Measurements from ENCODE around the gene TSPAN4. TPM values are rescaled to one million over a fixed set of nuclear protein-coding genes. Genes with fewer than 3 reads are reported as not detected.

The TSPAN4 gene
- total RNA-seq, 1 experiment from 2014 or later = 43.6 TPM

GRCh38 chr11:875769-876301 lies 33.2 kb downstream of the TSPAN4 start:
- ChIA-PET CTCF (no interaction called here), POLR2A (ENCODE audit: unreplicated experiment) (no interaction called here)
- Histone ChIP-seq H3K4me3 (no peak overlapping the region), H3K36me3 (ENCODE audit: low read depth) (no peaks in the 10 kb centered on the region), H3K27ac (no peak overlapping the region), H2AFZ (no peak overlapping the region), H3K9me2 (ENCODE audit: insufficient read depth) (no peaks in the 10 kb centered on the region), H3F3A (ENCODE audit: insufficient read depth, low read depth) (peaks cover 6% of the 10 kb centered on the region; the same call in 1 of the 2 replicates), H3K4me2 (no peak overlapping the region), H3K79me2 (ENCODE audit: low read depth) (no peaks in the 10 kb centered on the region), H4K20me1 (ENCODE audit: insufficient read depth) (peaks cover 2% of the 10 kb centered on the region), H3K4me1 (replicated peaks; ENCODE audit: insufficient read depth) (no peaks in the 10 kb centered on the region), H3K9me3 (ENCODE audit: insufficient read depth, low read depth) (no peaks in the 10 kb centered on the region), H3K27me3 (ENCODE audit: insufficient read depth, low read depth) (no peaks in the 10 kb centered on the region)
- DNase-seq = no peak
- no TSS peak for BruUV-seq (replicated peaks)
- intact Hi-C loops (cut with micrococcal nuclease; ENCODE audit: unreplicated experiment) = no loop called here
- TF ChIP-seq CTCF (conservative IDR thresholded peaks at IDR 0.05) = no peak
- TF ChIP-seq EZH2 (IDR thresholded peaks at IDR 0.05; ENCODE audit: low read depth) = no peak

- Histone ChIP-seq H3K4me2 (no peak overlapping the region), H3K27ac (no peak overlapping the region), H3K4me3 (no peak overlapping the region), H2AFZ (no peak overlapping the region), H4K20me1 (ENCODE audit: insufficient read depth) (peaks cover 2% of the 10 kb centered on the region), H3K9me3 (ENCODE audit: insufficient read depth, low read depth) (no peaks in the 10 kb centered on the region), H3K9me2 (ENCODE audit: insufficient read depth) (no peaks in the 10 kb centered on the region), H3K36me3 (ENCODE audit: low read depth) (no peaks in the 10 kb centered on the region), H3F3A (ENCODE audit: insufficient read depth, low read depth) (peaks cover 6% of the 10 kb centered on the region; the same call in 1 of the 2 replicates), H3K4me1 (replicated peaks; ENCODE audit: insufficient read depth) (no peaks in the 10 kb centered on the region), H3K27me3 (ENCODE audit: insufficient read depth, low read depth) (no peaks in the 10 kb centered on the region), H3K79me2 (ENCODE audit: low read depth) (no peaks in the 10 kb centered on the region)
- intact Hi-C loops (cut with micrococcal nuclease; ENCODE audit: unreplicated experiment) = no loop called here
- ChIA-PET CTCF (no interaction called here), POLR2A (ENCODE audit: unreplicated experiment) (no interaction called here)
- BruUV-seq (replicated peaks) = no TSS peak
- TF ChIP-seq EZH2 (IDR thresholded peaks at IDR 0.05; ENCODE audit: low read depth) = no peak
- no peak for TF ChIP-seq CTCF (conservative IDR thresholded peaks at IDR 0.05)
- DNase-seq = no peak
Measured at GRCh38 chr11:876545-876944, 33.9 kb downstream of the TSPAN4 start.

- H3K36me3 ChIP-seq (ENCODE audit: low read depth) = no peaks in the 10 kb centered on the region
- DNase-seq = no peak
- H3K4me3 ChIP-seq = no peak overlapping the region
- ChIA-PET CTCF (no interaction called here), POLR2A (ENCODE audit: unreplicated experiment) (no interaction called here)
- no peak overlapping the region for H2AFZ ChIP-seq
- BruUV-seq (replicated peaks) = no TSS peak
- H4K20me1 ChIP-seq (ENCODE audit: insufficient read depth) = peaks cover 2% of the 10 kb centered on the region
- TF ChIP-seq CTCF (conservative IDR thresholded peaks at IDR 0.05) = no peak
- no peak for TF ChIP-seq EZH2 (IDR thresholded peaks at IDR 0.05; ENCODE audit: low read depth)
- H3K27ac ChIP-seq = no peak overlapping the region
- no peaks in the 10 kb centered on the region for H3K79me2 ChIP-seq (ENCODE audit: low read depth)
- no peaks in the 10 kb centered on the region for H3K9me2 ChIP-seq (ENCODE audit: insufficient read depth)
- no peaks in the 10 kb centered on the region for H3K9me3 ChIP-seq (ENCODE audit: insufficient read depth, low read depth)
- intact Hi-C loops (cut with micrococcal nuclease; ENCODE audit: unreplicated experiment) = no loop called here
- no peaks in the 10 kb centered on the region for H3K4me1 ChIP-seq (replicated peaks; ENCODE audit: insufficient read depth)
- peaks cover 6% of the 10 kb centered on the region; the same call in 1 of the 2 replicates for H3F3A ChIP-seq (ENCODE audit: insufficient read depth, low read depth)
- no peaks in the 10 kb centered on the region for H3K27me3 ChIP-seq (ENCODE audit: insufficient read depth, low read depth)
- H3K4me2 ChIP-seq = no peak overlapping the region
Measured at GRCh38 chr11:877565-877964, 34.9 kb downstream of the TSPAN4 start.

All from PC-9 (cell line).